HG03520 (cell line): ENCODE data around the gene CYP2R1.

Experiments used
- ATAC-seq: cut with Tn5 transposase; IDR thresholded peaks from one replicate; pipeline ENCODE4 v1.9.1; 2021; ENCODE audit warnings: mild to moderate bottlenecking, moderate library complexity; ENCODE audit not compliant: unreplicated experiment

Gene CYP2R1

GRCh38 chr11:14892036-14892556 is at the start of gene CYP2R1:
Gene CYP2R1 (minus strand): TSS chr11:14892231. CDS start chr11:14892205, 26 bp downstream.
- ATAC-seq, result peak; percentile 94

- ATAC-seq, result no peak
Observed at GRCh38 chr11:14938936-14939335, 46.9 kb upstream of the CYP2R1 start.

GRCh38 chr11:14934641-14935351 is 42.8 kb upstream of the CYP2R1 start:
- no peak for ATAC-seq

GRCh38 chr11:14932447-14932846 is 40.4 kb upstream of the CYP2R1 start:
- ATAC-seq, result no peak

GRCh38 chr11:14930369-14930768 is 38.3 kb upstream of the CYP2R1 start:
- ATAC-seq, result no peak

GRCh38 chr11:14927146-14927545 is 35.1 kb upstream of the CYP2R1 start:
- ATAC-seq, result no peak

GRCh38 chr11:14924318-14924717 is 32.3 kb upstream of the CYP2R1 start:
- ATAC-seq, result no peak

- no peak for ATAC-seq
Observed at GRCh38 chr11:14916403-14916802, 24.4 kb upstream of the CYP2R1 start.

- no peak for ATAC-seq
Observed at GRCh38 chr11:14914536-14914935, 22.5 kb upstream of the CYP2R1 start.

- no peak for ATAC-seq
Observed at GRCh38 chr11:14908214-14908880, 16.3 kb upstream of the CYP2R1 start.

GRCh38 chr11:14907411-14908213 is 15.6 kb upstream of the CYP2R1 start:
- peak; percentile 53 for ATAC-seq

GRCh38 chr11:14906993-14907392 is 15.0 kb upstream of the CYP2R1 start:
- ATAC-seq, result no peak

- no peak for ATAC-seq
Observed at GRCh38 chr11:14906578-14906977, 14.5 kb upstream of the CYP2R1 start.

- peak; percentile 65 for ATAC-seq
Observed at GRCh38 chr11:14905104-14906033, 13.3 kb upstream of the CYP2R1 start.

GRCh38 chr11:14904745-14905103 is 12.7 kb upstream of the CYP2R1 start:
- ATAC-seq, result peak; percentile 35

- ATAC-seq, result no peak
Observed at GRCh38 chr11:14902650-14903350, 10.8 kb upstream of the CYP2R1 start.

- ATAC-seq, result no peak
Observed at GRCh38 chr11:14898906-14899305, 6.9 kb upstream of the CYP2R1 start.

- ATAC-seq, result no peak
Observed at GRCh38 chr11:14898355-14898754, 6.3 kb upstream of the CYP2R1 start.

GRCh38 chr11:14894657-14895598 is 2.9 kb upstream of the CYP2R1 start:
- ATAC-seq, result no peak
